ENCODE results near the gene FAM3B. TPM values are rescaled to one million over a fixed set of nuclear protein-coding genes. Genes with fewer than 3 reads are reported as not detected.

The FAM3B gene
- total RNA-seq, 1 donor from 2014 or later: 0.23 TPM

- Mint-ChIP-seq H3K27ac (ENCODE audit: unreplicated experiment) (no peak within 1 kb of the TSS), H3K4me3 (no peak within 1 kb of the TSS), H3K4me1 (peaks cover 7% of the 10 kb centered on the region), H3K36me3 (ENCODE audit: low read depth) (no peaks in the 10 kb centered on the region), H3K27me3 (ENCODE audit: low read depth) (peaks cover 3% of the 10 kb centered on the region), H3K9me3 (no peaks in the 10 kb centered on the region)
- TF ChIP-seq CTCF (conservative IDR thresholded peaks at IDR 0.05): no peak
- no peak for DNase-seq (ENCODE audit: low read depth, low spot score)
Measured at GRCh38 chr21:41361786-41362604, 45.4 kb downstream of the FAM3B start, which contains the start of gene MX2. Gene MX2, plus strand, starts transcription at chr21:41362027. Its CDS starts 14,880 bp downstream, at chr21:41376907.

- no peak for TF ChIP-seq CTCF (conservative IDR thresholded peaks at IDR 0.05)
- Mint-ChIP-seq H3K4me1 (peaks cover 7% of the 10 kb centered on the region), H3K9me3 (no peaks in the 10 kb centered on the region), H3K4me3 (no peak overlapping the region), H3K27ac (ENCODE audit: unreplicated experiment) (no peak overlapping the region), H3K36me3 (ENCODE audit: low read depth) (no peaks in the 10 kb centered on the region), H3K27me3 (ENCODE audit: low read depth) (peaks cover 3% of the 10 kb centered on the region)
- DNase-seq (ENCODE audit: low read depth, low spot score): no peak
Measured at GRCh38 chr21:41362605-41363369, 46.2 kb downstream of the FAM3B start.

GRCh38 chr21:41363370-41364270, 47.0 kb downstream of the FAM3B start:
- H3K9me3 Mint-ChIP-seq: no peaks in the 10 kb centered on the region
- H3K4me3 Mint-ChIP-seq: no peak overlapping the region
- no peak overlapping the region for H3K27ac Mint-ChIP-seq (ENCODE audit: unreplicated experiment)
- peaks cover 7% of the 10 kb centered on the region for H3K4me1 Mint-ChIP-seq
- peaks cover 3% of the 10 kb centered on the region for H3K27me3 Mint-ChIP-seq (ENCODE audit: low read depth)
- no peaks in the 10 kb centered on the region for H3K36me3 Mint-ChIP-seq (ENCODE audit: low read depth)
- TF ChIP-seq CTCF (conservative IDR thresholded peaks at IDR 0.05): no peak
- DNase-seq (ENCODE audit: low read depth, low spot score): no peak

- H3K36me3 Mint-ChIP-seq (ENCODE audit: low read depth): no peaks in the 10 kb centered on the region
- peaks cover 5% of the 10 kb centered on the region for H3K4me1 Mint-ChIP-seq
- no peak for DNase-seq (ENCODE audit: low read depth, low spot score)
Measured at GRCh38 chr21:41364308-41364707, 47.7 kb downstream of the FAM3B start.

More at GRCh38 chr21:41364308-41364707, 47.7 kb downstream of the FAM3B start:
- no peak for TF ChIP-seq CTCF (conservative IDR thresholded peaks at IDR 0.05)
- H3K4me3 Mint-ChIP-seq: no peak overlapping the region
- no peaks in the 10 kb centered on the region for H3K9me3 Mint-ChIP-seq
- H3K27ac Mint-ChIP-seq (ENCODE audit: unreplicated experiment): no peak overlapping the region
- H3K27me3 Mint-ChIP-seq (ENCODE audit: low read depth): peaks cover 3% of the 10 kb centered on the region
